K562 (cell line): ENCODE measurements around the gene PPP3CB.

Experiments
- BRCA1 ChIP-seq, 2 experiments: fragments of 450-650 bp in 1 of 2; sonication (generic) in 1 of 2; formaldehyde crosslinking in 1 of 2; IDR thresholded peaks; 2 replicates each; pipeline versions ENCODE4 v1.5.0 to v1.6.1; 2017 to 2020; ENCODE audit warnings: mild to moderate bottlenecking in 1 of 2, missing genetic modification reagents in 1 of 2
- EZH2 ChIP-seq: IDR thresholded peaks from 2 replicates; pipeline ENCODE4 v1.6.1; 2012; ENCODE audit warnings: low read depth, mild to moderate bottlenecking, inconsistent platforms, low read length, borderline replicate concordance
- KDM1A ChIP-seq, 2 experiments: fragments of 450-650 bp; IDR thresholded peaks; 2 replicates each; pipeline ENCODE4 v1.6.1; 2016; ENCODE audit warnings: mild to moderate bottlenecking in 2 of 2
- MAFG ChIP-seq: fragments of 450-650 bp; conservative IDR thresholded peaks from 2 replicates; pipeline ENCODE4 v1.6.1; 2016; ENCODE audit warnings: missing genetic modification characterization, missing compliant biosample characterization
- POLR2AphosphoS5 ChIP-seq: IDR thresholded peaks from 2 replicates; pipeline ENCODE4 v1.6.1; 2011; ENCODE audit warnings: mild to moderate bottlenecking, low read depth, low read length, moderate library complexity; ENCODE audit not compliant: control insufficient read depth, insufficient read depth
- SRSF7 ChIP-seq: fragments of 200-400 bp; formaldehyde crosslinking; optimal IDR thresholded peaks from 2 replicates; pipeline ENCODE3; 2017; ENCODE audit warnings: mild to moderate bottlenecking, low read depth, low read length
- TCF15 ChIP-seq: fragments of 250-450 bp; sonication (Bioruptor Pico); IDR thresholded peaks from 2 replicates; pipeline ENCODE4 v1.8.0; 2022; ENCODE audit warnings: moderate library complexity, mild to moderate bottlenecking, inconsistent platforms
- U2AF1 ChIP-seq: fragments of 200-400 bp; formaldehyde crosslinking; optimal IDR thresholded peaks from 2 replicates; pipeline ENCODE3; 2017; ENCODE audit warnings: mild to moderate bottlenecking, low read depth, low read length, moderate library complexity
- USF2 ChIP-seq: sonication (generic); formaldehyde crosslinking; IDR thresholded peaks from 2 replicates; pipeline ENCODE4 v1.5.0; 2020; ENCODE audit warnings: missing genetic modification reagents
- ZNF12 ChIP-seq: sonication (generic); formaldehyde crosslinking; IDR thresholded peaks from 2 replicates; pipeline ENCODE4 v1.4.0; 2020; ENCODE audit warnings: mild to moderate bottlenecking, missing genetic modification reagents
- ZNF280B ChIP-seq: fragments of 250-450 bp; sonication (Bioruptor Pico); IDR thresholded peaks from 2 replicates; pipeline ENCODE4 v1.5.1; 2021; ENCODE audit warnings: mild to moderate bottlenecking
- ZNF707 ChIP-seq: fragments of 250-450 bp; sonication (Bioruptor Pico); conservative IDR thresholded peaks from 2 replicates; pipeline ENCODE4 v1.8.0; 2022; ENCODE audit warnings: inconsistent platforms, mild to moderate bottlenecking, moderate library complexity

GRCh38 chr10:73448384-73448783 is 47.4 kb downstream of the PPP3CB start:
- TF ChIP-seq EZH2 = no peak
- no peak for TF ChIP-seq BRCA1 (IDR thresholded peaks at IDR 0.05)
- TF ChIP-seq BRCA1 (CRISPR knock-in tag; IDR thresholded peaks at IDR 0.05) = no peak
- no peak for TF ChIP-seq U2AF1
- TF ChIP-seq POLR2AphosphoS5 = no peak
- no peak for TF ChIP-seq TCF15 (CRISPR knock-in tag)
- no peak for TF ChIP-seq KDM1A (IDR thresholded peaks at IDR 0.05)
- TF ChIP-seq USF2 (CRISPR knock-in tag) = no peak
- no peak for TF ChIP-seq ZNF280B (CRISPR knock-in tag)
- TF ChIP-seq ZNF707 (CRISPR knock-in tag) = no peak
- no peak for TF ChIP-seq SRSF7
- no peak for TF ChIP-seq MAFG (tag)
- no peak for TF ChIP-seq ZNF12 (CRISPR knock-in tag)
